ENCODE data around the gene VAV1. TPM values are rescaled to one million over a fixed set of nuclear protein-coding genes. Genes with fewer than 3 reads are reported as not detected.

Gene VAV1
- total RNA-seq, 4 donors from 2014 or later, result 1.7 to 4.3 (median 2.6) TPM

- H3K4me3 ChIP-seq (replicated peaks in 1 of 3), result no peak overlapping the region
- H3K27ac ChIP-seq, result no peak overlapping the region
- H3K27me3 ChIP-seq, result no peaks in the 10 kb centered on the region
- H3K4me1 ChIP-seq, result no peaks in the 10 kb centered on the region
- TF ChIP-seq CTCF (IDR thresholded peaks at IDR 0.05) (no peak), POLR2A (IDR thresholded peaks at IDR 0.05) (no peak)
- 89 to 90% methylated on average over 3 of the region's 3 CpGs for WGBS, 2 donors
- intact Hi-C loops (cut with DNase I), result no loop called here
- no peak for DNase-seq
- H3K36me3 ChIP-seq, result no peaks in the 10 kb centered on the region
- H3K9me3 ChIP-seq, result no peaks in the 10 kb centered on the region
Measured at GRCh38 chr19:6817179-6817578, 44.7 kb downstream of the VAV1 start.

GRCh38 chr19:6818246-6818645 is 45.7 kb downstream of the VAV1 start:
- intact Hi-C loops (cut with DNase I), result no loop called here
- TF ChIP-seq CTCF (IDR thresholded peaks at IDR 0.05), result no peak
- no peak for TF ChIP-seq POLR2A (IDR thresholded peaks at IDR 0.05)
- H3K9me3 ChIP-seq, result no peaks in the 10 kb centered on the region
- no peak overlapping the region for H3K27ac ChIP-seq
- H3K27me3 ChIP-seq, result no peaks in the 10 kb centered on the region
- H3K36me3 ChIP-seq, result no peaks in the 10 kb centered on the region
- no peak for DNase-seq
- H3K4me3 ChIP-seq (replicated peaks in 1 of 3), result no peak overlapping the region
- 85 to 91% methylated on average over 4 of the region's 4 CpGs for WGBS, 2 donors
- no peaks in the 10 kb centered on the region for H3K4me1 ChIP-seq

- intact Hi-C loops (cut with DNase I), result no loop called here
- Histone ChIP-seq H3K4me1 (no peaks in the 10 kb centered on the region), H3K27me3 (no peaks in the 10 kb centered on the region), H3K9me3 (no peaks in the 10 kb centered on the region), H3K27ac (no peak overlapping the region), H3K4me3 (replicated peaks in 1 of 3) (no peak overlapping the region), H3K36me3 (no peaks in the 10 kb centered on the region)
- TF ChIP-seq POLR2A (IDR thresholded peaks at IDR 0.05) (no peak), CTCF (IDR thresholded peaks at IDR 0.05) (no peak)
- 86 to 87% methylated on average over 2 of the region's 2 CpGs for WGBS, 2 donors
- no peak for DNase-seq
Measured at GRCh38 chr19:6819323-6819722, 46.8 kb downstream of the VAV1 start.

GRCh38 chr19:6820237-6820636 is 47.7 kb downstream of the VAV1 start:
- Histone ChIP-seq H3K9me3 (no peaks in the 10 kb centered on the region), H3K4me1 (no peaks in the 10 kb centered on the region), H3K4me3 (replicated peaks in 1 of 3) (no peak overlapping the region), H3K27ac (no peak overlapping the region), H3K36me3 (no peaks in the 10 kb centered on the region), H3K27me3 (no peaks in the 10 kb centered on the region)
- no peak for DNase-seq
- WGBS, 2 donors, result 94 to 97% methylated on average over 4 of the region's 4 CpGs
- TF ChIP-seq CTCF (IDR thresholded peaks at IDR 0.05) (no peak), POLR2A (IDR thresholded peaks at IDR 0.05) (no peak)
- intact Hi-C loops (cut with DNase I), result no loop called here

GRCh38 chr19:6821639-6822310 is 49.3 kb downstream of the VAV1 start:
- TF ChIP-seq POLR2A (IDR thresholded peaks at IDR 0.05), result no peak
- no peak for TF ChIP-seq CTCF (IDR thresholded peaks at IDR 0.05)
- intact Hi-C loops (cut with DNase I), result no loop called here
- Histone ChIP-seq H3K9me3 (no peaks in the 10 kb centered on the region), H3K36me3 (no peaks in the 10 kb centered on the region), H3K4me3 (replicated peaks in 1 of 3) (no peak overlapping the region), H3K27me3 (no peaks in the 10 kb centered on the region), H3K4me1 (no peaks in the 10 kb centered on the region), H3K27ac (no peak overlapping the region)
- WGBS, 2 donors, result 82 to 89% methylated on average over 11 to 15 of the region's 17 CpGs
- no peak for DNase-seq

Data from thyroid gland (tissue), 4 donors.